Fibroblast of lung (primary cell): ENCODE measurements around the gene SMG6.

Experiments
- CTCF ChIP-seq, 2 donors: IDR thresholded peaks in 1 of 2; conservative IDR thresholded peaks in 1 of 2; 1 replicate in 1 of 2; 2 replicates in 1 of 2; pipeline ENCODE4 v1.5.1; 2011 to 2012; ENCODE audit warnings: low read length in 2 of 2, control low read depth in 1 of 2, inconsistent platforms in 1 of 2, low read depth in 1 of 2, mild to moderate bottlenecking in 1 of 2
- EZH2 ChIP-seq: IDR thresholded peaks from 2 replicates; pipeline ENCODE4 v1.5.1; 2012; ENCODE audit warnings: low read length, control low read depth, mild to moderate bottlenecking; ENCODE audit errors: missing control alignments

- TF ChIP-seq CTCF (conservative IDR thresholded peaks at IDR 0.05 in 1 of 2, IDR thresholded peaks at IDR 0.05 in 1 of 2; ENCODE audit: low read depth in 1 of 2, low read length in 2 of 2) = no peak
- TF ChIP-seq EZH2 = no peak
These were observed 196.1 kb downstream of the SMG6 start for GRCh38 chr17:2107506-2107905.
